Muscle of arm (tissue), 14 donors: ENCODE results near the gene CD1E. TPM values are rescaled to one million over a fixed set of nuclear protein-coding genes. Genes with fewer than 3 reads are reported as not detected.
"Not testable (repeated sequence)": the region's sequence is repeated elsewhere in the genome, so short reads cannot be mapped to it uniquely, and the experiment has no call there.

Source experiments
- DNase-seq: peaks from one replicate; pipeline ENCODE4 v3.0.0-alpha.2; 2013
- long read RNA-seq, 11 donors: transcript quantifications; one replicate each; lab custom pipeline, GENCODE V29; 2026
- polyA plus RNA-seq, 12 donors: library from polyadenylated mRNA; unstranded; fragments of 120-200 nt; gene quantifications; one replicate each; pipeline ENCODE4 v1.2.1, GENCODE V29; 2013; ENCODE audit not compliant: insufficient read length in 12 of 12

Gene CD1E
- under 1 TPM in 2 of 12 donors, not detected in 10; 0.39 to 0.48 TPM for polyA plus RNA-seq
- long read RNA-seq, donor 1, result 0 reads
- long read RNA-seq, donor 2, partial matches to known transcripts, result 0 of 2 reads
- long read RNA-seq, donor 2, other reads (novel, unspliced or antisense), result 0 of 2 reads
- long read RNA-seq, donor 3, result 0 reads
- long read RNA-seq, donor 4, result 0 reads
- long read RNA-seq, donor 5, result 0 reads
- long read RNA-seq, donor 6, result 0 reads
- long read RNA-seq, donor 7, result 0 reads
- long read RNA-seq, donor 8, result 0 reads
- long read RNA-seq, donor 9, result 0 reads
- long read RNA-seq, donor 10, result 0 reads
- long read RNA-seq, donor 11, result 0 reads

- no peak for DNase-seq
Measured at GRCh38 chr1:158353303-158354075, at the start of gene CD1E. TSS of gene CD1E (plus strand) at chr1:158353894. CDS start at chr1:158353989, 95 bp downstream.

- DNase-seq, result no peak
Measured at GRCh38 chr1:158310623-158311022, 43.1 kb upstream of the CD1E start.

GRCh38 chr1:158311066-158311465 is 42.6 kb upstream of the CD1E start:
- DNase-seq, result no peak

GRCh38 chr1:158323866-158324265 is 29.8 kb upstream of the CD1E start:
- no peak for DNase-seq

- no peak for DNase-seq
Measured at GRCh38 chr1:158324395-158324794, 29.3 kb upstream of the CD1E start.

- DNase-seq, result no peak
Measured at GRCh38 chr1:158327481-158327880, 26.2 kb upstream of the CD1E start.

- no peak for DNase-seq
Measured at GRCh38 chr1:158328426-158328825, 25.3 kb upstream of the CD1E start.

GRCh38 chr1:158329300-158329699 is 24.4 kb upstream of the CD1E start:
- DNase-seq, result no peak

GRCh38 chr1:158329733-158330132 is 24.0 kb upstream of the CD1E start:
- no peak for DNase-seq

- DNase-seq, result no peak
Measured at GRCh38 chr1:158330391-158331105, 23.1 kb upstream of the CD1E start.

GRCh38 chr1:158331106-158331425 is 22.6 kb upstream of the CD1E start:
- no peak for DNase-seq

GRCh38 chr1:158331481-158332150 is 22.1 kb upstream of the CD1E start, which contains the start of gene CD1B:
TSS of gene CD1B (minus strand) at chr1:158331531. CDS start at chr1:158331423, 108 bp downstream.
- no peak for DNase-seq

GRCh38 chr1:158333405-158334155 is 20.1 kb upstream of the CD1E start:
- no peak for DNase-seq

GRCh38 chr1:158334526-158335212 is 19.0 kb upstream of the CD1E start:
- DNase-seq, result no peak

GRCh38 chr1:158335213-158335532 is 18.5 kb upstream of the CD1E start:
- DNase-seq, result no peak

- not testable (repeated sequence) for DNase-seq
Measured at GRCh38 chr1:158336413-158336812, 17.3 kb upstream of the CD1E start.

GRCh38 chr1:158348946-158349345 is 4.7 kb upstream of the CD1E start:
- DNase-seq, result not testable (repeated sequence)

GRCh38 chr1:158354255-158354654 is 561 bp downstream of the CD1E start:
- DNase-seq, result no peak

- no peak for DNase-seq
Measured at GRCh38 chr1:158355773-158356285, 2.1 kb downstream of the CD1E start.

- DNase-seq, result no peak
Measured at GRCh38 chr1:158356616-158357015, 2.9 kb downstream of the CD1E start.

GRCh38 chr1:158357441-158357840 is 3.7 kb downstream of the CD1E start:
- no peak for DNase-seq
